H1 (cell line): ENCODE measurements around the gene BRSK2. TPM values are rescaled to one million over a fixed set of nuclear protein-coding genes. Genes with fewer than 3 reads are reported as not detected.

Experiments used
- CTCF ChIA-PET: fragments of 300-600 bp; sonication (Branson Sonifier 250); formaldehyde crosslinking; loops from one replicate; lab custom pipeline; 2021; ENCODE audit not compliant: partially characterized antibody; lab: Charles Lee
- POLR2A ChIA-PET: fragments of 300-600 bp; sonication (Branson Sonifier 250); formaldehyde crosslinking; loops from one replicate; lab custom pipeline; 2021; ENCODE audit warnings: inconsistent platforms; ENCODE audit not compliant: partially characterized antibody; lab: Charles Lee
- DNase-seq, 2 experiments: peaks; one replicate each; pipeline versions ENCODE4 v3.0.0 to v3.0.0-alpha.2; 2010 to 2022; ENCODE audit warnings: low spot score in 2 of 2, low read depth in 1 of 2, mixed read lengths in 1 of 2
- FAIRE-seq: peaks from 2 replicates; lab custom pipeline; 2011; peaks lifted over from hg19 to GRCh38; lab: Jason Lieb, UNC
- H2AFZ ChIP-seq: 2 replicates; pipeline ENCODE4 v1.8.1; 2012; ENCODE audit warnings: low read length, inconsistent platforms
- H2AK5ac ChIP-seq: 2 replicates; pipeline ENCODE4 v1.6.1; 2013; ENCODE audit warnings: low read depth, low read length
- H2BK120ac ChIP-seq: replicated peaks from 2 replicates; pipeline ENCODE3; 2013; ENCODE audit warnings: low read depth, low read length, inconsistent platforms
- H2BK12ac ChIP-seq: 2 replicates; pipeline ENCODE4 v1.6.1; 2013; ENCODE audit warnings: low read depth, low read length
- H2BK15ac ChIP-seq: 2 replicates; pipeline ENCODE4 v1.6.1; 2013; ENCODE audit warnings: low read length
- H2BK20ac ChIP-seq: 2 replicates; pipeline ENCODE4 v1.6.1; 2013; ENCODE audit warnings: low read length
- H2BK5ac ChIP-seq: 2 replicates; pipeline ENCODE4 v1.6.1; 2013; ENCODE audit warnings: low read depth, low read length
- H3K14ac ChIP-seq: 2 replicates; pipeline ENCODE4 v1.6.1; 2013; ENCODE audit warnings: inconsistent platforms; ENCODE audit not compliant: insufficient read length
- H3K18ac ChIP-seq: 2 replicates; pipeline ENCODE4 v1.6.1; 2013; ENCODE audit warnings: low read length; ENCODE audit errors: extremely low read depth
- H3K23ac ChIP-seq: 2 replicates; pipeline ENCODE4 v1.6.1; 2013; ENCODE audit warnings: inconsistent platforms; ENCODE audit not compliant: insufficient read length
- H3K23me2 ChIP-seq: 2 replicates; pipeline ENCODE4 v1.6.1; 2013; ENCODE audit warnings: low read depth, low read length
- H3K27ac ChIP-seq: 2 replicates; pipeline ENCODE4 v1.6.1; 2011; ENCODE audit warnings: low read depth, low read length, inconsistent platforms
- H3K27me3 ChIP-seq, 4 experiments: replicated peaks in 1 of 4; 1 replicate in 1 of 4; 2 replicates in 3 of 4; pipeline versions ENCODE4 v1.6.1 to v1.8.1; 2011 to 2013; ENCODE audit warnings: low read length in 3 of 4, mild to moderate bottlenecking in 3 of 4, inconsistent platforms in 2 of 4, mixed read lengths in 2 of 4, moderate library complexity in 1 of 4; ENCODE audit not compliant: control insufficient read depth in 3 of 4, insufficient read depth in 3 of 4; ENCODE audit errors: extremely low read depth in 1 of 4
- H3K36me3 ChIP-seq, 4 experiments: 2 replicates each; pipeline versions ENCODE4 v1.6.1 to v1.8.1; 2011 to 2013; ENCODE audit warnings: mild to moderate bottlenecking in 4 of 4, low read length in 3 of 4, moderate library complexity in 2 of 4, control low read depth in 1 of 4, inconsistent platforms in 1 of 4; ENCODE audit not compliant: insufficient read depth in 4 of 4, control insufficient read depth in 2 of 4
- H3K4ac ChIP-seq: replicated peaks from 2 replicates; pipeline ENCODE3; 2013; ENCODE audit warnings: low read length, low read depth, mixed read lengths, inconsistent platforms; ENCODE audit not compliant: insufficient read length
- H3K4me1 ChIP-seq, 4 experiments: replicated peaks in 1 of 4; 1 replicate in 1 of 4; 2 replicates in 3 of 4; pipeline versions ENCODE4 v1.6.1 to v1.8.1; 2011 to 2013; ENCODE audit warnings: low read length in 3 of 4, inconsistent platforms in 2 of 4, mixed read lengths in 1 of 4; ENCODE audit not compliant: insufficient read depth in 4 of 4, control insufficient read depth in 3 of 4
- H3K4me2 ChIP-seq, 2 experiments: 2 replicates each; pipeline versions ENCODE4 v1.6.1 to v1.8.1; 2011 to 2013; ENCODE audit warnings: low read depth in 2 of 2, low read length in 2 of 2, control low read depth in 1 of 2, inconsistent platforms in 1 of 2, mild to moderate bottlenecking in 1 of 2; ENCODE audit not compliant: insufficient read depth in 1 of 2
- H3K4me3 ChIP-seq, 4 experiments: fragments of 200-600, 300-600 bp in 1 of 4; sonication (generic), shearing (Covaris generic), sonication (Bioruptor Twin) in 1 of 4; 2 replicates each; pipeline versions ENCODE4 v1.5.1 to v1.8.1; 2011 to 2016; ENCODE audit warnings: low read length in 4 of 4, low read depth in 3 of 4, control low read depth in 2 of 4, inconsistent platforms in 2 of 4, mild to moderate bottlenecking in 2 of 4, mixed read lengths in 1 of 4, moderate library complexity in 1 of 4; ENCODE audit not compliant: insufficient read depth in 2 of 4; ENCODE audit errors: extremely low read depth in 1 of 4
- H3K56ac ChIP-seq: replicated peaks from 2 replicates; pipeline ENCODE3; 2013; ENCODE audit warnings: low read depth, mild to moderate bottlenecking, mixed read lengths, low read length, inconsistent platforms; ENCODE audit not compliant: insufficient read length
- H3K79me1 ChIP-seq: 2 replicates; pipeline ENCODE4 v1.6.1; 2013; ENCODE audit warnings: low read depth, low read length, control low read depth
- H3K79me2 ChIP-seq, 2 experiments: 2 replicates each; pipeline versions ENCODE4 v1.6.1 to v1.8.1; 2012 to 2013; ENCODE audit warnings: low read length in 2 of 2, mild to moderate bottlenecking in 2 of 2, inconsistent platforms in 1 of 2; ENCODE audit not compliant: insufficient read depth in 2 of 2, control insufficient read depth in 1 of 2
- H3K9ac ChIP-seq, 4 experiments: replicated peaks in 1 of 4; 1 replicate in 1 of 4; 2 replicates in 3 of 4; pipeline versions ENCODE4 v1.6.1 to v1.8.1; 2011 to 2013; ENCODE audit warnings: low read depth in 3 of 4, low read length in 3 of 4, control low read depth in 2 of 4, mild to moderate bottlenecking in 2 of 4, moderate library complexity in 2 of 4, inconsistent platforms in 1 of 4; ENCODE audit errors: extremely low read depth in 1 of 4
- H3K9me3 ChIP-seq, 2 experiments: 2 replicates each; pipeline versions ENCODE4 v1.6.1 to v1.8.1; 2012 to 2013; ENCODE audit warnings: mild to moderate bottlenecking in 2 of 2, moderate library complexity in 2 of 2, control low read depth in 1 of 2, inconsistent platforms in 1 of 2, low read depth in 1 of 2, low read length in 1 of 2, mixed read lengths in 1 of 2; ENCODE audit not compliant: insufficient read depth in 2 of 2
- H4K20me1 ChIP-seq, 2 experiments: replicated peaks in 1 of 2; 2 replicates each; pipeline versions ENCODE3 to v1.8.1; 2011 to 2013; ENCODE audit warnings: inconsistent platforms in 2 of 2, low read length in 2 of 2, mild to moderate bottlenecking in 1 of 2; ENCODE audit not compliant: insufficient read depth in 2 of 2, control insufficient read depth in 1 of 2
- H4K5ac ChIP-seq: 2 replicates; pipeline ENCODE4 v1.6.1; 2013; ENCODE audit warnings: low read length, low read depth, mixed read lengths, inconsistent platforms; ENCODE audit not compliant: insufficient read length
- H4K8ac ChIP-seq: 2 replicates; pipeline ENCODE4 v1.8.0; 2013; ENCODE audit warnings: mild to moderate bottlenecking, moderate library complexity, low read length, inconsistent platforms; ENCODE audit not compliant: insufficient read depth; ENCODE audit errors: extremely low read depth
- H4K91ac ChIP-seq: replicated peaks from 2 replicates; pipeline ENCODE3; 2013; ENCODE audit warnings: low read length, mixed read lengths, inconsistent platforms; ENCODE audit not compliant: insufficient read length
- CHD1 ChIP-seq: IDR thresholded peaks from 2 replicates; pipeline ENCODE4 v1.6.1; 2012; ENCODE audit warnings: low read depth, low read length, improper control_type of control experiment
- EGR1 ChIP-seq: IDR thresholded peaks from 2 replicates; pipeline ENCODE4 v1.6.1; 2011; ENCODE audit warnings: low read depth, low read length, borderline replicate concordance
- EP300 ChIP-seq, 2 experiments: IDR thresholded peaks; 1 replicate in 1 of 2; 2 replicates in 1 of 2; pipeline ENCODE4 v1.6.1; 2011 to 2012; ENCODE audit warnings: low read depth in 2 of 2, low read length in 2 of 2, mild to moderate bottlenecking in 2 of 2, borderline replicate concordance in 1 of 2, inconsistent platforms in 1 of 2, moderate library complexity in 1 of 2
- EZH2 ChIP-seq: fragments of 200-600 bp; sonication (generic); IDR thresholded peaks from 2 replicates; pipeline ENCODE4 v1.7.1; 2012; ENCODE audit warnings: low read depth, mild to moderate bottlenecking, moderate library complexity, low read length, inconsistent platforms; ENCODE audit not compliant: severe bottlenecking
- GABPA ChIP-seq: IDR thresholded peaks from 2 replicates; pipeline ENCODE4 v1.6.1; 2011; ENCODE audit warnings: mild to moderate bottlenecking, low read length, moderate library complexity, borderline replicate concordance; ENCODE audit not compliant: insufficient read depth
- KDM4A ChIP-seq: IDR thresholded peaks from one replicate; pipeline ENCODE4 v1.7.1; 2012; ENCODE audit warnings: low read depth, mild to moderate bottlenecking, moderate library complexity, low read length, inconsistent platforms; ENCODE audit not compliant: severe bottlenecking
- NRF1 ChIP-seq: IDR thresholded peaks from 2 replicates; pipeline ENCODE4 v1.6.1; 2011; ENCODE audit warnings: mild to moderate bottlenecking, low read depth, low read length, improper control_type of control experiment
- POLR2AphosphoS5 ChIP-seq: IDR thresholded peaks from 2 replicates; pipeline ENCODE4 v1.6.1; 2011; ENCODE audit warnings: low read depth, low read length
- RAD21 ChIP-seq, 2 experiments: IDR thresholded peaks in 1 of 2; conservative IDR thresholded peaks in 1 of 2; 2 replicates each; pipeline ENCODE4 v1.6.1; 2011; ENCODE audit warnings: low read depth in 2 of 2, low read length in 2 of 2, improper control_type of control experiment in 1 of 2, inconsistent platforms in 1 of 2, mild to moderate bottlenecking in 1 of 2, moderate library complexity in 1 of 2
- RFX5 ChIP-seq: IDR thresholded peaks from 2 replicates; pipeline ENCODE4 v1.6.1; 2011; ENCODE audit warnings: low read depth, low read length, improper control_type of control experiment, borderline replicate concordance
- SP2 ChIP-seq: IDR thresholded peaks from 2 replicates; pipeline ENCODE4 v1.6.1; 2012; ENCODE audit warnings: mild to moderate bottlenecking, low read length, inconsistent platforms
- TAF7 ChIP-seq: optimal IDR thresholded peaks from 2 replicates; pipeline ENCODE3; 2011; ENCODE audit warnings: low read depth, mild to moderate bottlenecking, inconsistent platforms, low read length, moderate library complexity, borderline replicate concordance
- ZNF274 ChIP-seq: IDR thresholded peaks from 2 replicates; pipeline ENCODE4 v1.7.0; 2012; ENCODE audit warnings: low read length, borderline replicate concordance; ENCODE audit errors: extremely low read depth
- WGBS, 2 experiments: shearing (Covaris generic) in 1 of 2; methylation state at CpG; one replicate each; pipeline versions ENCODE4 v1.1.6 to v1.1.7; 2013 to 2015; ENCODE audit warnings: low lambda C conversion rate in 2 of 2, mixed read lengths in 2 of 2, inconsistent platforms in 1 of 2, low coverage in 1 of 2, missing lambda C conversion rate in 1 of 2; ENCODE audit not compliant: insufficient replicate concordance in 2 of 2, insufficient coverage in 1 of 2, insufficient read length in 1 of 2; ENCODE audit errors: extremely low coverage in 1 of 2, missing lambda C conversion rate in 1 of 2; 5-methylcytosine and 5-hydroxymethylcytosine counted together
- polyA plus RNA-seq, 7 experiments: library from polyadenylated mRNA; depleted of rRNA in 3 of 7; stranded (reverse) in 5 of 7; unstranded in 2 of 7; fragments of >200 nt in 5 of 7; fragments of 200-250 nt in 2 of 7; gene quantifications; 1 replicate in 5 of 7; 2 replicates in 1 of 7; 4 replicates in 1 of 7; pipeline versions ENCODE4 v1.2.1 to v1.2.3, GENCODE V29; 2011 to 2013; ENCODE audit warnings: missing spikeins in 2 of 7, mixed read lengths in 2 of 7
- total RNA-seq: library from RNA; stranded (reverse); fragmentation: NEBNext Ultra II Directional; extraction: Animal tissue kit (Norgen Biotek cat#: 25700); gene quantifications from 2 replicates; pipeline ENCODE4 v1.2.1, GENCODE V29; 2021

Gene BRSK2
- total and polyA plus RNA-seq, 2 of the 8 experiments (the other 6 are each of a cell fraction or from before 2014, with no cell fraction given) = 17.3 to 27.1 TPM

- Histone ChIP-seq H3K9ac (no peak overlapping the region), H4K91ac (no peak overlapping the region), H3K79me2 (no peaks in the 10 kb centered on the region), H2BK5ac (no peak overlapping the region; the same call in 1 of the 2 replicates), H4K8ac (no peak overlapping the region), H2AK5ac (no peak overlapping the region), H3K4me1 (no peaks in the 10 kb centered on the region; a peak in 1 of 7 replicates), H3K36me3 (peaks cover 0 to 6% (median 0%) of the 10 kb centered on the region in 4 experiments; a peak in 2 of 8 replicates), H3K4ac (no peak overlapping the region), H3K56ac (no peak overlapping the region), H2BK15ac (no peak overlapping the region), H3K9me3 (peaks cover 0 to 6% of the 10 kb centered on the region in 2 experiments; a peak in 1 of 4 replicates), H3K18ac (no peak overlapping the region), H3K23me2 (no peaks in the 10 kb centered on the region; the same call in 1 of the 2 replicates), H3K27me3 (no peaks in the 10 kb centered on the region), H2BK20ac (no peak overlapping the region), H3K14ac (no peak overlapping the region), H3K4me3 (no peak overlapping the region), H2BK120ac (no peak overlapping the region), H3K23ac (no peak overlapping the region), H2BK12ac (no peak overlapping the region), H3K27ac (no peak overlapping the region), H3K79me1 (no peaks in the 10 kb centered on the region), H4K5ac (no peak overlapping the region), H2AFZ (no peak overlapping the region), H4K20me1 (peaks cover 0 to 3% of the 10 kb centered on the region in 2 experiments), H3K4me2 (no peak overlapping the region)
- POLR2A ChIA-PET = interaction anchor here (1.1 to 1.8 kb wide), 3 partner anchors 11 to 69 kb away, joined by 3 to 7 read pairs (median 3); no protein-coding TSS in a partner anchor
- CTCF ChIA-PET = interaction anchor here (1.1 to 5.2 kb wide), 6 partner anchors 10 to 65 kb away, joined by 3 to 34 read pairs (median 3); no protein-coding TSS in a partner anchor
- no peak for DNase-seq
- FAIRE-seq = no peak
- 89% methylated on average over 13 of the region's 16 CpGs; no CpG with 5 or more reads in 1 of the 2 experiments for WGBS, 2 experiments
- TF ChIP-seq ZNF274 (no peak), POLR2AphosphoS5 (no peak), NRF1 (no peak), CHD1 (no peak), EGR1 (no peak), GABPA (no peak), RFX5 (no peak), EZH2 (no peak), RAD21 (IDR thresholded peaks at IDR 0.05 in 1 of 2, conservative IDR thresholded peaks at IDR 0.05 in 1 of 2; ENCODE audit: low read depth in 2 of 2, low read length in 2 of 2) (no peak), EP300 (IDR thresholded peaks at IDR 0.05; ENCODE audit: borderline replicate concordance in 1 of 2, low read depth in 2 of 2, low read length in 2 of 2) (no peak), SP2 (no peak), KDM4A (no peak), TAF7 (no peak)
Measured at GRCh38 chr11:1466784-1467183, 77.0 kb downstream of the BRSK2 start.
